Panc1 (cell line): ENCODE results near the gene LIMK2.

Source experiments
- CTCF ChIP-seq: fragments of 450-650 bp; IDR thresholded peaks from 2 replicates; pipeline ENCODE4 v1.5.1; 2017; ENCODE audit warnings: mild to moderate bottlenecking
- REST ChIP-seq, 2 experiments: IDR thresholded peaks; 2 replicates each; pipeline ENCODE4 v1.6.1; 2011 to 2012; ENCODE audit warnings: low read depth in 2 of 2, control low read depth in 1 of 2, low read length in 1 of 2, mild to moderate bottlenecking in 1 of 2, moderate library complexity in 1 of 2; ENCODE audit not compliant: insufficient read depth in 1 of 2

- TF ChIP-seq CTCF (no peak), REST (IDR thresholded peaks at IDR 0.05; ENCODE audit: insufficient read depth in 1 of 2, low read depth in 2 of 2, low read length in 1 of 2) (no peak)
Observed at GRCh38 chr22:31279821-31280505, 67.9 kb downstream of the LIMK2 start.
